Measurements from ENCODE around the gene U2AF2.

Gene U2AF2

DNA sequence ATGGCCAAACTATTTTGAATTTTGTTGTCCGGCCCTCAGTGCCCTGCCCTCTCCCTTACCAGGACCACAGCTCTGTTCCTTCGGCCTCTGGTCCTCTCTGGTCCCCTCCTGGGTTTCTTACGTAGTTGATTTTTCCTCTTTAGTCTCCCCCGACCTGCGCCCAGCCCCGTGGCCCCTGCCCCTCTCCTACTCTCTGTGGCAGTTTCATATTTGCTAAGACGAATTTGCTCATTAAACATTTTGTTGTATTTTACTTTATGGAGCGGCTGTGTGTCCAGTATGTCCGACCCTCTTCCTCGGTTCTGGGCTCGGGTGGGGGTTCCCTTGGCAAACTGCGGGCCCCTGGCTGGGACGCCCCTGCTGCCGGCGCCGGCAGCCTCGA is 19.6 kb downstream of the U2AF2 start:
- ATAC-seq (ENCODE audit: low read depth) (no peak), DNase-seq (ENCODE audit: low spot score) (no peak)
- H3K4me1 ChIP-seq (ENCODE audit: insufficient read depth, poor library complexity, severe bottlenecking) = peaks cover 14% of the 10 kb centered on the region
- peaks cover 77% of the 10 kb centered on the region for H3K36me3 ChIP-seq (ENCODE audit: low read depth)
- H3K9me3 ChIP-seq (ENCODE audit: severe bottlenecking) = no peaks in the 10 kb centered on the region
- peak overlapping the region; percentile 59 for H3K27ac ChIP-seq (ENCODE audit: poor library complexity, severe bottlenecking)
- H3K27me3 ChIP-seq (ENCODE audit: insufficient read depth, poor library complexity, severe bottlenecking) = no peaks in the 10 kb centered on the region
- peak overlapping the region; percentile 90 for H3K4me3 ChIP-seq (ENCODE audit: severe bottlenecking)
- no peak for TF ChIP-seq CTCF (IDR thresholded peaks at IDR 0.05; ENCODE audit: poor library complexity, severe bottlenecking)

DNA sequence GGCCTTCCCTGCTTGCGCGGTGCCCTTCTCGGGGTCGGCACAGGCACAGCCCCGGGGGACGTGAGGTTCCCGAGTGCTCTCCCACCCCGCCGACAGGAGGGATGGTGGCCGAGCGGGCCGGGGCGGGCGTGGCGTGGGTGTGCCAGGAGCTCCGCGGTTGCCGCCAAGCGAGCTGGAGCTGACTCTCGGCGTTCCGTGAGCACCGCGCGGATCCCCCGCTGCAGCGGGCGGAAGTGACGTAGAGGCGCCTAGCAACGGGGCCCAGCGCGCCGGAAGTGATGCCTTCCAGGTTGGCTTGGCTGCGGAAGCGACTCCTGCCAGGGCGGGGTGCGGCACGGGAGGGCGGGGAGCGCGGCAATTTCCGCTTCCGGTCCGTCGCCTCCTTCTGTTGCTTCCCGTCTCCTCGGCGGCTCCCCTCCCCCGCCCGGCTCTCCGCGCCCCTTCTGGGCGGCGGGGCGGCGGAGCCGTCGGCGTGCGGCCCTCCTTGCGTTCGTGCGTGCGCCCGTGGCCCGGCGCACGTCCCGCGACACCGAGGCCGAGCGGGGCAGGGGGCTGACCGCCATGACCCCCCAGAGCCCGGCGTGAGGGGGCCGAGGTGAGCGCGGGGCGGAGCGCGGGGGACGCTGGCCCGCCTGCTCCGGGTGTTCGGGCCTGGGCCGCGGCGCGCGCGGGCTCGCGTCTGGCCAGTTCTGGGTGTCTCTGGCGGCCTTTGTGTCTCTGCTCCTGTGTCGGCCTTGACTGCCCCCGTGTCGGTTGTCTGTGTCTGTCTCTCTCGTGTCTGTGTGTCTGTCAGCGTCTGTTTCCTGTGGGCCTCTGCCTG is 20.2 kb downstream of the U2AF2 start, which contains the start of gene EPN1:
TSS of gene EPN1 (plus strand) at position 386 of the 820 bp plus-strand sequence. CDS start 3,402 bp downstream, outside the sequence.
- ATAC-seq (ENCODE audit: low read depth) (peak; percentile 86), DNase-seq (ENCODE audit: low spot score) (peak; percentile 97)
- Histone ChIP-seq H3K36me3 (ENCODE audit: low read depth) (peaks cover 77% of the 10 kb centered on the region), H3K4me3 (ENCODE audit: severe bottlenecking) (peak within 1 kb of the TSS; percentile 90), H3K27ac (ENCODE audit: poor library complexity, severe bottlenecking) (peak within 1 kb of the TSS; percentile 59), H3K4me1 (ENCODE audit: insufficient read depth, poor library complexity, severe bottlenecking) (peaks cover 16% of the 10 kb centered on the region), H3K9me3 (ENCODE audit: severe bottlenecking) (no peaks in the 10 kb centered on the region), H3K27me3 (ENCODE audit: insufficient read depth, poor library complexity, severe bottlenecking) (no peaks in the 10 kb centered on the region)
- TF ChIP-seq CTCF (IDR thresholded peaks at IDR 0.05; ENCODE audit: poor library complexity, severe bottlenecking) = no peak

- Histone ChIP-seq H3K36me3 (ENCODE audit: low read depth) (peaks cover 79% of the 10 kb centered on the region), H3K27me3 (ENCODE audit: insufficient read depth, poor library complexity, severe bottlenecking) (no peaks in the 10 kb centered on the region), H3K9me3 (ENCODE audit: severe bottlenecking) (no peaks in the 10 kb centered on the region), H3K4me3 (ENCODE audit: severe bottlenecking) (peak overlapping the region; percentile 90), H3K4me1 (ENCODE audit: insufficient read depth, poor library complexity, severe bottlenecking) (peaks cover 16% of the 10 kb centered on the region), H3K27ac (ENCODE audit: poor library complexity, severe bottlenecking) (peak overlapping the region; percentile 59)
- no peak for TF ChIP-seq CTCF (IDR thresholded peaks at IDR 0.05; ENCODE audit: poor library complexity, severe bottlenecking)
- ATAC-seq (ENCODE audit: low read depth) = no peak
- DNase-seq (ENCODE audit: low spot score) = no peak
Observed at GRCh38 chr19:55675661-55676354, 21.0 kb downstream of the U2AF2 start.

GRCh38 chr19:55676383-55676782 is 21.5 kb downstream of the U2AF2 start:
- no peaks in the 10 kb centered on the region for H3K9me3 ChIP-seq (ENCODE audit: severe bottlenecking)
- H3K27me3 ChIP-seq (ENCODE audit: insufficient read depth, poor library complexity, severe bottlenecking) = no peaks in the 10 kb centered on the region
- peaks cover 16% of the 10 kb centered on the region for H3K4me1 ChIP-seq (ENCODE audit: insufficient read depth, poor library complexity, severe bottlenecking)
- no peak for DNase-seq (ENCODE audit: low spot score)
- ATAC-seq (ENCODE audit: low read depth) = no peak
- H3K27ac ChIP-seq (ENCODE audit: poor library complexity, severe bottlenecking) = no peak overlapping the region
- H3K36me3 ChIP-seq (ENCODE audit: low read depth) = peaks cover 83% of the 10 kb centered on the region
- H3K4me3 ChIP-seq (ENCODE audit: severe bottlenecking) = peak overlapping the region; percentile 90
- peak; percentile 5 for TF ChIP-seq CTCF (IDR thresholded peaks at IDR 0.05; ENCODE audit: poor library complexity, severe bottlenecking)

Measured in RWPE2 (cell line).